HepG2 (cell line): ENCODE measurements around the gene APLP1. TPM values are rescaled to one million over a fixed set of nuclear protein-coding genes. Genes with fewer than 3 reads are reported as not detected.
A peak's percentile ranks its signal among the peaks of the same experiment; 100 is the strongest.

Experiments
- AGO1 ChIP-seq: fragments of 200-400 bp; formaldehyde crosslinking; IDR thresholded peaks from 2 replicates; pipeline ENCODE4 v1.6.1; 2017; ENCODE audit warnings: mild to moderate bottlenecking, low read depth, low read length, moderate library complexity; ENCODE audit not compliant: poor library complexity, severe bottlenecking
- MATR3 ChIP-seq: sonication (generic); formaldehyde crosslinking; IDR thresholded peaks from 2 replicates; pipeline ENCODE4 v1.4.0; 2020; ENCODE audit warnings: missing genetic modification reagents
- PAWR ChIP-seq: sonication (generic); formaldehyde crosslinking; IDR thresholded peaks from 2 replicates; pipeline ENCODE4 v1.4.0; 2020; ENCODE audit warnings: missing genetic modification reagents, mild to moderate bottlenecking, borderline replicate concordance
- SKIL ChIP-seq: sonication (generic); formaldehyde crosslinking; IDR thresholded peaks from 2 replicates; pipeline ENCODE4 v1.8.0; 2022; ENCODE audit warnings: missing genetic modification reagents, mild to moderate bottlenecking, moderate library complexity, borderline replicate concordance
- STAT5B ChIP-seq: sonication (generic); formaldehyde crosslinking; IDR thresholded peaks from 2 replicates; pipeline ENCODE4 v1.4.0; 2020; ENCODE audit warnings: missing genetic modification reagents
- ZBTB10 ChIP-seq: sonication (generic); formaldehyde crosslinking; IDR thresholded peaks from 2 replicates; pipeline ENCODE4 v1.4.0; 2020; ENCODE audit warnings: missing genetic modification reagents, borderline replicate concordance
- ZNF407 ChIP-seq: sonication (generic); formaldehyde crosslinking; IDR thresholded peaks from one replicate; pipeline ENCODE4 v1.5.1; 2020; ENCODE audit warnings: mild to moderate bottlenecking, missing genetic modification reagents; ENCODE audit errors: not compliant biosample characterization
- ZNF724P ChIP-seq: sonication (generic); formaldehyde crosslinking; IDR thresholded peaks from 2 replicates; pipeline ENCODE4 v1.8.0; 2022; ENCODE audit warnings: missing genetic modification reagents, borderline replicate concordance
- polyA plus RNA-seq, 8 experiments: library from polyadenylated mRNA; depleted of rRNA in 3 of 8; stranded (reverse) in 7 of 8; unstranded in 1 of 8; fragments of >200 nt; fragmentation: Illumina TruSeq in 4 of 8; extraction: Trizol in 4 of 8; gene quantifications; 2 replicates each; pipeline versions ENCODE4 v1.2.1 to v1.2.3, GENCODE V29; 2011 to 2016; ENCODE audit warnings: low read depth in 4 of 8, missing spikeins in 1 of 8, mixed read lengths in 1 of 8; ENCODE audit not compliant: insufficient read depth in 1 of 8
- total RNA-seq, 5 experiments: library from RNA; depleted of rRNA; stranded (reverse); fragments of >200 nt; fragmentation: Illumina TruSeq; extraction: Trizol; gene quantifications; 2 replicates each; pipeline ENCODE4 v1.2.3, GENCODE V29; 2016; ENCODE audit warnings: low read depth in 1 of 5
- TF ChIP-seq, protein P1 (sequence below): sonication (generic); formaldehyde crosslinking; IDR thresholded peaks from 2 replicates; pipeline ENCODE4 v1.4.0; 2020; ENCODE audit warnings: mild to moderate bottlenecking, missing genetic modification reagents
- TF ChIP-seq, protein P2 (sequence below): sonication (generic); formaldehyde crosslinking; IDR thresholded peaks from 2 replicates; pipeline ENCODE4 v1.4.0; 2020; ENCODE audit warnings: missing genetic modification reagents

Gene APLP1
- total and polyA plus RNA-seq, 2 of the 13 experiments (the other 11 are each of a cell fraction or from before 2014, with no cell fraction given), result 2.0 to 2.9 TPM

GRCh38 chr19:35828692-35829301, 39.6 kb upstream of the APLP1 start (continued):
- TF ChIP-seq ZNF407 (CRISPR knock-in tag) (peak; percentile 94), STAT5B (CRISPR knock-in tag) (peak; percentile 96), AGO1 (no peak), PAWR (CRISPR knock-in tag) (no peak), ZNF724P (CRISPR knock-in tag) (peak; percentile 44; the same call in 1 of the 2 replicates), ZBTB10 (peak; percentile 75; the same call in 1 of the 2 replicates), SKIL (CRISPR knock-in tag) (0 out of 2 replicates have a peak, but pooled peaks have one; percentile 46), MATR3 (CRISPR knock-in tag) (no peak)
- TF ChIP-seq, protein P1, sequence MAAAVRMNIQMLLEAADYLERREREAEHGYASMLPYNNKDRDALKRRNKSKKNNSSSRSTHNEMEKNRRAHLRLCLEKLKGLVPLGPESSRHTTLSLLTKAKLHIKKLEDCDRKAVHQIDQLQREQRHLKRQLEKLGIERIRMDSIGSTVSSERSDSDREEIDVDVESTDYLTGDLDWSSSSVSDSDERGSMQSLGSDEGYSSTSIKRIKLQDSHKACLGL (CRISPR knock-in tag), result peak; percentile 92
- TF ChIP-seq, protein P2, sequence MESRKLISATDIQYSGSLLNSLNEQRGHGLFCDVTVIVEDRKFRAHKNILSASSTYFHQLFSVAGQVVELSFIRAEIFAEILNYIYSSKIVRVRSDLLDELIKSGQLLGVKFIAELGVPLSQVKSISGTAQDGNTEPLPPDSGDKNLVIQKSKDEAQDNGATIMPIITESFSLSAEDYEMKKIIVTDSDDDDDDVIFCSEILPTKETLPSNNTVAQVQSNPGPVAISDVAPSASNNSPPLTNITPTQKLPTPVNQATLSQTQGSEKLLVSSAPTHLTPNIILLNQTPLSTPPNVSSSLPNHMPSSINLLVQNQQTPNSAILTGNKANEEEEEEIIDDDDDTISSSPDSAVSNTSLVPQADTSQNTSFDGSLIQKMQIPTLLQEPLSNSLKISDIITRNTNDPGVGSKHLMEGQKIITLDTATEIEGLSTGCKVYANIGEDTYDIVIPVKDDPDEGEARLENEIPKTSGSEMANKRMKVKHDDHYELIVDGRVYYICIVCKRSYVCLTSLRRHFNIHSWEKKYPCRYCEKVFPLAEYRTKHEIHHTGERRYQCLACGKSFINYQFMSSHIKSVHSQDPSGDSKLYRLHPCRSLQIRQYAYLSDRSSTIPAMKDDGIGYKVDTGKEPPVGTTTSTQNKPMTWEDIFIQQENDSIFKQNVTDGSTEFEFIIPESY (CRISPR knock-in tag), result peak; percentile 71
